Ovary (tissue), 3 donors: ENCODE data around the gene ZNRF1.

ENCODE experiments used
- EP300 ChIP-seq: sonication (generic); formaldehyde crosslinking; IDR thresholded peaks from one replicate; pipeline ENCODE4 v1.6.1; 2017; ENCODE audit warnings: antibody characterized with exemption
- POLR2A ChIP-seq: fragments of 450-650 bp; IDR thresholded peaks from one replicate; pipeline ENCODE4 v1.6.1; 2017; ENCODE audit warnings: antibody characterized with exemption, mild to moderate bottlenecking, moderate library complexity
- TF ChIP-seq, protein P1 (sequence below), 3 donors: fragments of 450-650 bp in 2 of 3; fragments of 200-600 bp in 1 of 3; IDR thresholded peaks; one replicate each; pipeline versions ENCODE4 v1.5.1 to v1.8.0; 2016 to 2022; ENCODE audit warnings: antibody characterized with exemption in 3 of 3, mild to moderate bottlenecking in 1 of 3
- donor health status: DM: no; HTN: no; CAD: no.

DNA sequence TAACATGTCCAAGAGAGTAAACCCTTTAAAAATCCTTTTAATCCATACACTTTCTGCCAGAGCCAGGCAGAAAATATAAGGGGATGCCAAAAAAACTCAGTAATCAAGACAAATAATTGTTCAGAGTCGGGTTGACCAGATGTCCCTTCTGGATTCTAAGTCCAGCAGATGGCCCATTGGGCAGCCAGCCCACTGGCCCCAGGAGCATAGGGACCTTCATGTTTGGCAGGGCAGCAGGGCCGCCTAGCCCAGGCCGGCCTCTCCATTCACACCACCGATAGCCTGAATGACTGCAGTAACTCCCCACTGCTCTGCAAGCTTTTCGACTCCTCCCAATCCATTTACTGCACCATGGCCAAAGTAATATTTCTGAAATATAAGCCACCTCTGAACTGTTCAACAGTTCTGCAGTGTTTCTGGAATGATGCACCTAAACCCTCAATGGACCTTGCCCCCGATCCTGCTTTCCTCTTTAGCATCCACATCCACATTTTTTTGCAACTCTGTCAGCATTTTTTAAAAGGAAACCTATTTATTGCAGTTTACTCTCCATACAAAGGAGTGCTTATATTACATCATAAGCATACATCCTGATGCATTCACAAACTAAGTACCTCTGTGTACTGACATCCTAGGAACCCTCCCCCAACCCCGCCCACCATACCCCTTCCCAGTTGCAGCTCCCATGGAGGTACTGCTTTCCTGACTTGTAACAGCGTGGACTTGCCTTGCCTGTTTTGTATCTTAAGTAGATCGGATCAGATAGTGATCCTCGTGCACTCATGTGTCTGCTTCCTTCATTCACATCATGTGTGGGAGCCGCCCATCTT lies 71.4 kb downstream of the ZNRF1 start:
- TF ChIP-seq, protein P1, sequence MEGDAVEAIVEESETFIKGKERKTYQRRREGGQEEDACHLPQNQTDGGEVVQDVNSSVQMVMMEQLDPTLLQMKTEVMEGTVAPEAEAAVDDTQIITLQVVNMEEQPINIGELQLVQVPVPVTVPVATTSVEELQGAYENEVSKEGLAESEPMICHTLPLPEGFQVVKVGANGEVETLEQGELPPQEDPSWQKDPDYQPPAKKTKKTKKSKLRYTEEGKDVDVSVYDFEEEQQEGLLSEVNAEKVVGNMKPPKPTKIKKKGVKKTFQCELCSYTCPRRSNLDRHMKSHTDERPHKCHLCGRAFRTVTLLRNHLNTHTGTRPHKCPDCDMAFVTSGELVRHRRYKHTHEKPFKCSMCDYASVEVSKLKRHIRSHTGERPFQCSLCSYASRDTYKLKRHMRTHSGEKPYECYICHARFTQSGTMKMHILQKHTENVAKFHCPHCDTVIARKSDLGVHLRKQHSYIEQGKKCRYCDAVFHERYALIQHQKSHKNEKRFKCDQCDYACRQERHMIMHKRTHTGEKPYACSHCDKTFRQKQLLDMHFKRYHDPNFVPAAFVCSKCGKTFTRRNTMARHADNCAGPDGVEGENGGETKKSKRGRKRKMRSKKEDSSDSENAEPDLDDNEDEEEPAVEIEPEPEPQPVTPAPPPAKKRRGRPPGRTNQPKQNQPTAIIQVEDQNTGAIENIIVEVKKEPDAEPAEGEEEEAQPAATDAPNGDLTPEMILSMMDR (IDR thresholded peaks at IDR 0.05) = no peak
- no peak for TF ChIP-seq POLR2A
- no peak for TF ChIP-seq EP300
